KMS-11 (cell line): ENCODE results near the gene RELL1.

Experiments used
- H2AFZ ChIP-seq: fragments of 200-600 bp; sonication (generic); 2 replicates; pipeline ENCODE4 v1.6.1; 2016; ENCODE audit warnings: antibody characterized with exemption, mixed run types, low read depth
- H3K27ac ChIP-seq: fragments of 200-600 bp; sonication (generic); 2 replicates; pipeline ENCODE4 v1.6.1; 2016; ENCODE audit warnings: mild to moderate bottlenecking, mixed run types
- H3K27me3 ChIP-seq: fragments of 200-600 bp; sonication (generic); 2 replicates; pipeline ENCODE4 v1.6.1; 2017; ENCODE audit warnings: mild to moderate bottlenecking, low read depth, mixed run types, moderate library complexity; ENCODE audit not compliant: insufficient read depth
- H3K36me3 ChIP-seq: fragments of 200-600 bp; sonication (generic); 2 replicates; pipeline ENCODE4 v1.6.1; 2017; ENCODE audit warnings: mild to moderate bottlenecking, mixed run types; ENCODE audit not compliant: insufficient read depth
- H3K4me1 ChIP-seq: fragments of 200-600 bp; sonication (generic); 2 replicates; pipeline ENCODE4 v1.6.1; 2016; ENCODE audit warnings: mild to moderate bottlenecking, low read depth, mixed run types; ENCODE audit not compliant: poor library complexity, severe bottlenecking
- H3K4me2 ChIP-seq: fragments of 200-600 bp; sonication (generic); 2 replicates; pipeline ENCODE4 v1.7.0; 2016; ENCODE audit warnings: mild to moderate bottlenecking, mixed run types
- H3K4me3 ChIP-seq: fragments of 200-600 bp; sonication (generic); IDR thresholded peaks from 2 replicates; pipeline ENCODE4 v1.6.1; 2017; ENCODE audit warnings: low read depth, low read length, mixed read lengths; ENCODE audit not compliant: insufficient read depth
- H3K79me2 ChIP-seq: fragments of 200-600 bp; sonication (generic); 2 replicates; pipeline ENCODE4 v1.6.1; 2016; ENCODE audit warnings: low read depth, mixed run types; ENCODE audit not compliant: insufficient read depth
- H3K9ac ChIP-seq: fragments of 200-600 bp; sonication (generic); 2 replicates; pipeline ENCODE4 v1.6.1; 2016; ENCODE audit warnings: mild to moderate bottlenecking, mixed run types
- H4K20me1 ChIP-seq: fragments of 200-600 bp; sonication (generic); 2 replicates; pipeline ENCODE4 v1.6.1; 2016; ENCODE audit warnings: mild to moderate bottlenecking, mixed run types; ENCODE audit not compliant: insufficient read depth
- TF ChIP-seq, protein P1 (sequence below): fragments of 200-600 bp; sonication (generic); conservative IDR thresholded peaks from 2 replicates; pipeline ENCODE4 v1.6.1; 2017; ENCODE audit warnings: low read depth, mild to moderate bottlenecking, antibody characterized with exemption, low read length, moderate library complexity, mixed read lengths

The RELL1 gene

DNA sequence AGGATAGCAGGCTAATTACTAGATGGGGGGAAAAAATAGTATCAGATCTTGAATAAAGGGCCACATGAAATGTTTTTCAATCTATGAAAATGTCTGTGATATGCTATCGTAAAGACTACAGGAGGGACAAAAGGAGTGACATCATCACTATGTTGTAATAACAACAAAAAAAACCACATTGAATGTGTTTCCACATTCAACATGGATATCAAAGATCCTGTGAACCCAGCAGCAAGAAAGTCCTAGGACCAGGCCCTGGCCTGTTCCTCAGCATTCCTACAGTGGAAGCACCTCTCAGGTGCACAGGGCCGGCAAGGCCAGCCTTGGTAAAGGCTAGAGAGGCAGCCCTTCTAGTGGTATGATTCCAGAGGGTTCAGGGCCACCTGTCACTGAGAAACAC is 118.3 kb downstream of the RELL1 start:
- Histone ChIP-seq H2AFZ (no peak overlapping the region), H3K4me2 (no peak overlapping the region), H3K36me3 (no peaks in the 10 kb centered on the region), H4K20me1 (no peaks in the 10 kb centered on the region), H3K4me1 (no peaks in the 10 kb centered on the region), H3K9ac (no peak overlapping the region), H3K27ac (no peak overlapping the region), H3K4me3 (no peak overlapping the region), H3K79me2 (no peaks in the 10 kb centered on the region), H3K27me3 (no peaks in the 10 kb centered on the region)
- TF ChIP-seq, protein P1, sequence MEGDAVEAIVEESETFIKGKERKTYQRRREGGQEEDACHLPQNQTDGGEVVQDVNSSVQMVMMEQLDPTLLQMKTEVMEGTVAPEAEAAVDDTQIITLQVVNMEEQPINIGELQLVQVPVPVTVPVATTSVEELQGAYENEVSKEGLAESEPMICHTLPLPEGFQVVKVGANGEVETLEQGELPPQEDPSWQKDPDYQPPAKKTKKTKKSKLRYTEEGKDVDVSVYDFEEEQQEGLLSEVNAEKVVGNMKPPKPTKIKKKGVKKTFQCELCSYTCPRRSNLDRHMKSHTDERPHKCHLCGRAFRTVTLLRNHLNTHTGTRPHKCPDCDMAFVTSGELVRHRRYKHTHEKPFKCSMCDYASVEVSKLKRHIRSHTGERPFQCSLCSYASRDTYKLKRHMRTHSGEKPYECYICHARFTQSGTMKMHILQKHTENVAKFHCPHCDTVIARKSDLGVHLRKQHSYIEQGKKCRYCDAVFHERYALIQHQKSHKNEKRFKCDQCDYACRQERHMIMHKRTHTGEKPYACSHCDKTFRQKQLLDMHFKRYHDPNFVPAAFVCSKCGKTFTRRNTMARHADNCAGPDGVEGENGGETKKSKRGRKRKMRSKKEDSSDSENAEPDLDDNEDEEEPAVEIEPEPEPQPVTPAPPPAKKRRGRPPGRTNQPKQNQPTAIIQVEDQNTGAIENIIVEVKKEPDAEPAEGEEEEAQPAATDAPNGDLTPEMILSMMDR = no peak

DNA sequence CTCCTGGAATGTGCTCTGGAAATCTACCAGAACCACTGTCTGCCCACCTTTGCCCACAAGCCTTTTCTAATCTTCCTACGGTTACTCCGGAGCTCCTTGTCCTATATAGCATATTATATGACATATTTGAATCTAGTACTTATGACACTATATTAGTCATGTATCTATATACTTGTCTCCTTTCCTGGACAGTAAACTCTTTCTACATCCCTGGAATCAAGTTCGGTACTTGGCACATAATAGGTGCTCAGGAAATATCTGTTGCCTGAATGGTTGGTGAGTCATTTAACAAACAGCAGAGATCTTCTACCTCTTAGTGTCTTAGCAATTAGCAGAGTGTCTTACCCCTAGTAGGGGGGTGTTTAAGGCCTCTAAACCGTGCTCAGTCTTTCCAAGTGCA is 123.6 kb downstream of the RELL1 start:
- Histone ChIP-seq H3K4me1 (no peaks in the 10 kb centered on the region), H3K79me2 (no peaks in the 10 kb centered on the region), H3K27me3 (no peaks in the 10 kb centered on the region), H2AFZ (no peak overlapping the region), H3K27ac (no peak overlapping the region), H3K4me3 (no peak overlapping the region), H4K20me1 (no peaks in the 10 kb centered on the region), H3K9ac (no peak overlapping the region), H3K4me2 (no peak overlapping the region), H3K36me3 (no peaks in the 10 kb centered on the region)
- TF ChIP-seq, protein P1 = no peak

DNA sequence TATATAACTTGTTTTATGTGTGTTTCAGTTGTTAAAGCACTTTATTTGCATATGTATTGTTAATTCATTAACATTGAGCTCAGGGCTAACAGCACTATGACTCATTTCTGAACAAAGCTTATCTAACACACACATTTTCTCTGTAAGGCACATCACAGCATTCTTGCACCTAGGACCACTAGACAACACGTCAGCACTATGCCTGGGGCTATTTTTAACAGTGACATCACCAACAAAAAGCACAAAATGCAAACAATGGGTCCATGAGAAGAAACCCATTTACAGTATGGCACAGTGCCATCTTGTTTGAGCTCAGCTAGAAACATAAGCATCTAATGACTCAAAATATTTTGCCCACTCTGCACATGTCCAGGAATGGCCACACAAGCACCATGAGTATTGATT is 124.4 kb downstream of the RELL1 start:
- H3K79me2 ChIP-seq = no peaks in the 10 kb centered on the region
- no peaks in the 10 kb centered on the region for H3K27me3 ChIP-seq
- H3K4me3 ChIP-seq = no peak overlapping the region

DNA sequence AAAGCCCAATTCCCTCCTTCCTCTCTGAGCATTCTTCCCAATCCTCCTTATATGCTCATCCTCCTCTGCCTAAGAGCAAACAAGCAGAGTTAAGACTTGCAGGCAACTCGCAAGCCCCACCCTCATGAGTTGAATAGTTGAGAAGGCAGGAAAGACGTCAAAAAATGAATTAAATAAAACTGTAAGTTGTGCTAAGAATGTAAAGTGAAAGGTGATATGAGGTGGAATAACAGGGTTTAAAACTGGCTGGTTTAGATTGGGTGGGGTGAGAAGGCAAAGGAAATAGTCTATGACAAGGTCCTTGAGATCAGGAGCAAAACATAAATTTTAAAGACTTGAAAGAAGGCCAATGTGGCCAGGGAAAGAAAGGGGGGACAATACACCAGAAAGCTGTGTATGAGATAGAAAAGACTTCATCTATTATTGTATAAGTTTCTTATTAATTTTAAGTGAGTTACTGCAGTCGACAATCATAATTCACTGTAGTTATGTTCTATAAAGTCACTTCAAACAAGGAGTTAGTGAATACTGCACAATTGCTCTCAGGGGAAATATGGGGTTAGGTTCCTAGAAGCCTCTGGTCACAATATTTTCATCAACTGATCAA is 124.9 kb downstream of the RELL1 start:
- Histone ChIP-seq H2AFZ (no peak overlapping the region), H3K27ac (no peak overlapping the region), H3K9ac (no peak overlapping the region), H3K4me2 (no peak overlapping the region), H3K36me3 (no peaks in the 10 kb centered on the region), H3K4me1 (no peaks in the 10 kb centered on the region), H3K79me2 (no peaks in the 10 kb centered on the region), H3K4me3 (no peak overlapping the region), H3K27me3 (no peaks in the 10 kb centered on the region), H4K20me1 (no peaks in the 10 kb centered on the region)
- TF ChIP-seq, protein P1 = no peak

More for the DNA sequence above, 124.4 kb downstream of the RELL1 start:
- no peaks in the 10 kb centered on the region for H3K4me1 ChIP-seq
- no peaks in the 10 kb centered on the region for H3K36me3 ChIP-seq
- TF ChIP-seq, protein P1 = no peak
- H2AFZ ChIP-seq = no peak overlapping the region
- no peak overlapping the region for H3K9ac ChIP-seq
- no peaks in the 10 kb centered on the region for H4K20me1 ChIP-seq
- H3K4me2 ChIP-seq = no peak overlapping the region
- no peak overlapping the region for H3K27ac ChIP-seq
